Right lobe of liver (tissue), 6 donors: Measurements from ENCODE around the gene VCL. TPM values are rescaled to one million over a fixed set of nuclear protein-coding genes. Genes with fewer than 3 reads are reported as not detected.
A peak's percentile ranks its signal among the peaks of the same experiment; 100 is the strongest.

ENCODE experiments used
- ATAC-seq, 4 donors: fragments of 200-7000 bp; cut with Tn5 transposase; one replicate each; pipeline ENCODE4 v1.9.1; 2020; ENCODE audit warnings: mild to moderate bottlenecking in 4 of 4, moderate library complexity in 4 of 4
- DNase-seq, 3 donors: peaks; one replicate each; pipeline ENCODE4 v3.0.0-alpha.2; 2020
- H3K27ac ChIP-seq, 3 donors: fragments of 200-600 bp; one replicate each; pipeline ENCODE4 v1.8.0; 2022
- H3K27me3 ChIP-seq, 2 donors: fragments of 200-600 bp; one replicate each; pipeline ENCODE4 v1.8.0; 2022
- H3K36me3 ChIP-seq, 4 donors: fragments of 200-600 bp; sonication (generic) in 1 of 4; one replicate each; pipeline versions ENCODE4 v1.5.1 to v1.8.0; 2017 to 2022; ENCODE audit warnings: control low read depth in 1 of 4
- H3K4me1 ChIP-seq, 4 donors: fragments of 200-600 bp; sonication (generic) in 1 of 4; one replicate each; pipeline versions ENCODE4 v1.5.1 to v1.8.0; 2017 to 2022; ENCODE audit warnings: control low read depth in 1 of 4
- H3K4me3 ChIP-seq, 3 donors: fragments of 200-600 bp; one replicate each; pipeline ENCODE4 v1.8.0; 2022
- H3K9me3 ChIP-seq, 4 donors: fragments of 200-600 bp; sonication (generic) in 1 of 4; one replicate each; pipeline versions ENCODE4 v1.5.1 to v1.8.0; 2017 to 2022; ENCODE audit warnings: control low read depth in 1 of 4
- POLR2A ChIP-seq: fragments of 450-650 bp; IDR thresholded peaks from one replicate; pipeline ENCODE4 v1.6.1; 2017; ENCODE audit warnings: antibody characterized with exemption, mild to moderate bottlenecking
- WGBS: methylation state at CpG from one replicate; pipeline ENCODE4 v1.1.6; 2018; ENCODE audit warnings: low coverage, low lambda C conversion rate; ENCODE audit not compliant: insufficient coverage; ENCODE audit errors: missing lambda C conversion rate; 5-methylcytosine and 5-hydroxymethylcytosine counted together
- intact Hi-C, 2 donors: fragments of 100-400 bp; cut with DNase I; formaldehyde crosslinking; loops; one replicate each; pipeline versions ENCODE4 v1.11.2 to v1.14.1; 2022
- total RNA-seq, 6 experiments: library from RNA; depleted of rRNA in 2 of 6; stranded (reverse); fragments of >200 nt in 2 of 6; fragmentation: NEBNext Ultra II Directional in 3 of 6; extraction: Animal tissue kit (Norgen Biotek cat#: 25700) in 3 of 6; gene quantifications; one replicate each; pipeline versions ENCODE4 v1.1.0 to v1.2.4, GENCODE V29; 2016 to 2023
- TF ChIP-seq, protein P1 (sequence below), 4 donors: fragments of 200-600 bp in 3 of 4; fragments of 450-650 bp in 1 of 4; IDR thresholded peaks; one replicate each; pipeline versions ENCODE4 v1.5.1 to v1.8.0; 2016 to 2022; ENCODE audit warnings: antibody characterized with exemption in 4 of 4, mild to moderate bottlenecking in 2 of 4
- donor health status: DM: no; HTN: yes; CAD: no.
- donor health status: DM: no; HTN: no; CAD: no.
- donor health status: DM: no; HTN: no; CAD: no.
- donor health status: DM: no; HTN: yes; CAD: no.
- donor health status: DM: no; HTN: yes; CAD: no.

VCL gene
- total RNA-seq, 6 experiments from 2014 or later, result 13.2 to 58.9 (median 27.5) TPM

DNA sequence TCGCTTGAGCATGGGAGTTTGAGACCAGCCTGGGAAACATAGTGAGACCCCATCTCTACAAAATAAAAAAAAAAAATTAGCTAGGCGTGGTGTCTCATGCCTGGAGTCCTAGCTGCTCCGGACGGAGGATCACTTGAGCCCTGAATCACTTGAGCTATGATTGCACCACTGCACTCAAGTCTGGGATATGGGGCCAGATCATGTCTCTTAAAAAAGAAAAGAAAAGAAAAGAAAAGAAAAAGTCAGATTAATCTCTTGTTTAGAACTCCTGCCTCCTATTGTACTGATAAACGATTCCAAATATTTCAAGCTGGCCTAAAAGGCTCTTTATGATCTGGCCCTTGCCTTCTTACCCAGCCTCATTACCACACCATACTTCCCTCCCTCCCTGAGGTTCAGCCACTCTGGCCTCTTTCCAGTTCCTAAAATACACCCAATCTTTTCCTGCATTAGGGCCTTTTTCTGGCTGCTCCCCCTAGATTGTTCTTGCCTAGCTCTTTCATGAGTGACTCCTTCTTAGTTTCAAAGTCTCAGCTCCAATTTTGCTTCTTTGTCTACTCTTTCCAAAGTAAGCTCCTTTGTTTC, 41.7 kb downstream of the VCL start:
- TF ChIP-seq, protein P1, sequence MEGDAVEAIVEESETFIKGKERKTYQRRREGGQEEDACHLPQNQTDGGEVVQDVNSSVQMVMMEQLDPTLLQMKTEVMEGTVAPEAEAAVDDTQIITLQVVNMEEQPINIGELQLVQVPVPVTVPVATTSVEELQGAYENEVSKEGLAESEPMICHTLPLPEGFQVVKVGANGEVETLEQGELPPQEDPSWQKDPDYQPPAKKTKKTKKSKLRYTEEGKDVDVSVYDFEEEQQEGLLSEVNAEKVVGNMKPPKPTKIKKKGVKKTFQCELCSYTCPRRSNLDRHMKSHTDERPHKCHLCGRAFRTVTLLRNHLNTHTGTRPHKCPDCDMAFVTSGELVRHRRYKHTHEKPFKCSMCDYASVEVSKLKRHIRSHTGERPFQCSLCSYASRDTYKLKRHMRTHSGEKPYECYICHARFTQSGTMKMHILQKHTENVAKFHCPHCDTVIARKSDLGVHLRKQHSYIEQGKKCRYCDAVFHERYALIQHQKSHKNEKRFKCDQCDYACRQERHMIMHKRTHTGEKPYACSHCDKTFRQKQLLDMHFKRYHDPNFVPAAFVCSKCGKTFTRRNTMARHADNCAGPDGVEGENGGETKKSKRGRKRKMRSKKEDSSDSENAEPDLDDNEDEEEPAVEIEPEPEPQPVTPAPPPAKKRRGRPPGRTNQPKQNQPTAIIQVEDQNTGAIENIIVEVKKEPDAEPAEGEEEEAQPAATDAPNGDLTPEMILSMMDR (IDR thresholded peaks at IDR 0.05), result no peak
- no peak for TF ChIP-seq POLR2A
- Histone ChIP-seq H3K27me3 (no peaks in the 10 kb centered on the region), H3K27ac (no peak overlapping the region), H3K4me1 (peaks cover 0 to 8% (median 1%) of the 10 kb centered on the region in 4 donors), H3K4me3 (no peak overlapping the region), H3K9me3 (no peaks in the 10 kb centered on the region), H3K36me3 (peaks cover 0 to 5% (median 2%) of the 10 kb centered on the region in 4 donors)
- 60% methylated on average over 5 of the region's 5 CpGs for WGBS
- DNase-seq (no peak), ATAC-seq (peak in 3 of 4 donors; percentile 31 to 35 (median 34))
- intact Hi-C loops, result no loop called here

DNA sequence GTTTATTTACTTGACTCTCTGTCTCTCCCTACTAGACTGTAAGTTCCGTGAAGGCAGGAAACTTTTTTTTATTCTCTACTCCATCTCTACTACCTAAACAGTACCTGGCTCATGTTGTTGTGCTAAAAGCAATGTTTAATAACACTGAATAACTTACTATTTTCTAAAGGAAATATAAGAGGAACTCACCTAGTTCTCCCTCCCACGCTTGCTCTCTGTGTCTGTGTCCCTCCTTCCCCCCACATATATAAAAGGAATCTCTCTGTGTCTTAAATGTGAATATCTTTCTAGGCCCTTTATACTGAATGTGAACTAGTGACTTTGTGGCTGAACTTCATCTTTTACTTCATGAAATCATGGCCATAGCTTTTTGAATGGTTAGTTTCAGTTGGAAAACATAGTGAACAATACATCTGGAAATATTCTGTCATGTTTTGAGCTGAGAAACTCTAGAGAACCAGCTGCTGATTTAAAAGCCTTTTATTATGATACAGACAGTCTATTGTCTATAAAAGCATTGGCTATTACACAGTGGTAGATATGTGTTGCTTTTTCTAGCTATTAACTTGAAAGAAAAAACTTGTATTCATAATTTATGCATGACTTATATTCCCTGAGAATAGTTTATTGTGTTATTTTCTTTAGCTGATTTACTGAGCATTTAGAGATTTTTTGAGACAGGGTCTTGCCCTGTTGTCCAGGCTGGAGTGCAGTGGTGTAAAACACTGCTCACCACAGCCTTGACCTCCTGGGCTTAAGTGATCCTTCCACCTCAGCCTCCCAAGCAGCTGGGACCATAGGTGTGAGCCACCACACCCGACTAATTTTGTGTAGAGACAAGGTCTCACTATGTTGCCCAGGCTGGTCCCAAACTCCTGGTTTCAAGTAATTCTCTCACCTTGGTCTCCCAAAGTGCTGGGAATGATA, 42.5 kb downstream of the VCL start:
- WGBS, result 46% methylated on average over 2 of the region's 3 CpGs
- H3K36me3 ChIP-seq, result peaks cover 0 to 5% (median 2%) of the 10 kb centered on the region in 4 donors
- H3K4me1 ChIP-seq, result peaks cover 0 to 8% (median 1%) of the 10 kb centered on the region in 4 donors
- no peak for TF ChIP-seq POLR2A
- TF ChIP-seq, protein P1 (IDR thresholded peaks at IDR 0.05), result no peak
- intact Hi-C loops, result no loop called here
- no peak for ATAC-seq
- no peak overlapping the region for H3K4me3 ChIP-seq
- H3K9me3 ChIP-seq, result no peaks in the 10 kb centered on the region
- no peak for DNase-seq
- H3K27ac ChIP-seq, result no peak overlapping the region
- H3K27me3 ChIP-seq, result no peaks in the 10 kb centered on the region

DNA sequence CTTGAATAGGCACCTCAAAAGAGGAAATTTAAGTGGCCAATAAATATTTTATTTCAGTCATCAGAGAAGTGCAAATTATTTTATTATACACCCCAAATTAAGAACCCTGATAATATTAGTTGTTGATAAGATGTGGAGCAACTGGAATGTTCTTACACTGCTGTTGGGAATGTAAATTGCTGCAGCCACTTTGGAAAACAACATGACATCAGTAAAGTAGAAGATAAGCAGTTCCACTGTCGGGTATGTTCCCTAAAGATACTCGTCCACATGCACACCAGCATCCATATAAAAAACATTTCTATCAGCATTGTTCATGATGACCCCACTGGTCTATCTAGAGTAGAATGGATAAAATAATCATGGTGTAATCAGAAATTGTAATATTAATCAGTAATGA, 46.5 kb downstream of the VCL start:
- 83% methylated on average over 2 of the region's 2 CpGs for WGBS
- H3K27me3 ChIP-seq, result no peaks in the 10 kb centered on the region
- H3K27ac ChIP-seq, result no peak overlapping the region

DNA sequence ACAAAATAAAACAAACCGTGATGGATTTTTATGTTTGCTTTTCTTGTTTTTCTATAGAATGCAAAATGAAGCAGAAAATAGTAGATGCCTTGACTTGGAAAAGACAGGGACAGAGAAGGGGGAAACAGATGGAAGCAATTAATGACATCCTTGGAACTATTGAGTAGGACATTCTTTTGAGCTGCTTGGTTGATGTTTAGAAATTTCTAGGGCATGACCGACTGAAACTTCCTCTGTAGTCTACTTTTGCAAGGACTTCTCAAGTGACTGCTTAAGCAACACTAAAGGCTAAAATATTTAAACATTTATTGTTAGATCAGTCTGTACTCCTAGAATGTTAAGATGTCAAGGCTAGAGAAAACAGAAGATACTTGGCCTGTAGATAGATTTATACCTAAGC, 49.4 kb downstream of the VCL start:
- Histone ChIP-seq H3K4me1 (peaks cover 0 to 23% (median 3%) of the 10 kb centered on the region in 4 donors), H3K27ac (no peak overlapping the region), H3K36me3 (peaks cover 0 to 5% (median 2%) of the 10 kb centered on the region in 4 donors), H3K27me3 (no peaks in the 10 kb centered on the region), H3K9me3 (no peaks in the 10 kb centered on the region), H3K4me3 (no peak overlapping the region)
- no peak for DNase-seq
- 67% methylated on average over 2 of the region's 2 CpGs for WGBS
- intact Hi-C loops, result no loop called here
- no peak for ATAC-seq
- TF ChIP-seq POLR2A, result no peak
- TF ChIP-seq, protein P1 (IDR thresholded peaks at IDR 0.05), result no peak

More for the DNA sequence above, 46.5 kb downstream of the VCL start:
- Histone ChIP-seq H3K4me3 (no peak overlapping the region), H3K9me3 (no peaks in the 10 kb centered on the region), H3K4me1 (peaks cover 0 to 11% (median 0%) of the 10 kb centered on the region in 4 donors), H3K36me3 (peaks cover 0 to 5% (median 2%) of the 10 kb centered on the region in 4 donors)
- no peak for ATAC-seq
- intact Hi-C loops, result no loop called here
- TF ChIP-seq, protein P1 (IDR thresholded peaks at IDR 0.05), result no peak
- TF ChIP-seq POLR2A, result no peak
- DNase-seq, result no peak
